ENCODE data around the gene SPHK2. TPM values are rescaled to one million over a fixed set of nuclear protein-coding genes. Genes with fewer than 3 reads are reported as not detected.

SPHK2 gene
- total RNA-seq, 1 donor from 2014 or later: 8.0 TPM

DNA sequence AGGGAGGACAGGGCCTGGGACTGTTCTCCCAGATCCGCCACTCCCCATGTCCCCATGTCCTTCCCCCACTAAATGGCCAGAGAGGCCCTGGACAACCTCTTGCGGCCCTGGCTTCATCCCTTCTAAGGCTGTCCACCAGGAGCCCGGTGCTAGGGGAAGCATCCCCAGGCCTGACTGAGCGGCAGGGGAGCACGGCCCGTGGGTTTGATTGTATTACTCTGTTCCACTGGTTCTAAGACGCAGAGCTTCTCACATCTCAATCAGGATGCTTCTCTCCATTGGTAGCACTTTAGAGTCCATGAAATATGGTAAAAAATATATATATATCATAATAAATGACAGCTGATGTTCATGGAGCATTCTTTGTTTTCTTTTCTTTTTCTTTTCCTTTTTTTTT is 11.9 kb upstream of the SPHK2 start:
- Histone ChIP-seq H3K27ac (replicated peaks) (no peak overlapping the region), H3K4me3 (no peak overlapping the region), H3K4me1 (no peaks in the 10 kb centered on the region), H3K9me3 (replicated peaks) (no peaks in the 10 kb centered on the region), H3K27me3 (ENCODE audit: low read depth) (no peaks in the 10 kb centered on the region), H3K36me3 (no peaks in the 10 kb centered on the region)
- intact Hi-C loops (cut with micrococcal nuclease): no loop called here
- DNase-seq: no peak
- TF ChIP-seq, protein P1, sequence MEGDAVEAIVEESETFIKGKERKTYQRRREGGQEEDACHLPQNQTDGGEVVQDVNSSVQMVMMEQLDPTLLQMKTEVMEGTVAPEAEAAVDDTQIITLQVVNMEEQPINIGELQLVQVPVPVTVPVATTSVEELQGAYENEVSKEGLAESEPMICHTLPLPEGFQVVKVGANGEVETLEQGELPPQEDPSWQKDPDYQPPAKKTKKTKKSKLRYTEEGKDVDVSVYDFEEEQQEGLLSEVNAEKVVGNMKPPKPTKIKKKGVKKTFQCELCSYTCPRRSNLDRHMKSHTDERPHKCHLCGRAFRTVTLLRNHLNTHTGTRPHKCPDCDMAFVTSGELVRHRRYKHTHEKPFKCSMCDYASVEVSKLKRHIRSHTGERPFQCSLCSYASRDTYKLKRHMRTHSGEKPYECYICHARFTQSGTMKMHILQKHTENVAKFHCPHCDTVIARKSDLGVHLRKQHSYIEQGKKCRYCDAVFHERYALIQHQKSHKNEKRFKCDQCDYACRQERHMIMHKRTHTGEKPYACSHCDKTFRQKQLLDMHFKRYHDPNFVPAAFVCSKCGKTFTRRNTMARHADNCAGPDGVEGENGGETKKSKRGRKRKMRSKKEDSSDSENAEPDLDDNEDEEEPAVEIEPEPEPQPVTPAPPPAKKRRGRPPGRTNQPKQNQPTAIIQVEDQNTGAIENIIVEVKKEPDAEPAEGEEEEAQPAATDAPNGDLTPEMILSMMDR (IDR thresholded peaks at IDR 0.05; ENCODE audit: borderline replicate concordance): no peak

DNA sequence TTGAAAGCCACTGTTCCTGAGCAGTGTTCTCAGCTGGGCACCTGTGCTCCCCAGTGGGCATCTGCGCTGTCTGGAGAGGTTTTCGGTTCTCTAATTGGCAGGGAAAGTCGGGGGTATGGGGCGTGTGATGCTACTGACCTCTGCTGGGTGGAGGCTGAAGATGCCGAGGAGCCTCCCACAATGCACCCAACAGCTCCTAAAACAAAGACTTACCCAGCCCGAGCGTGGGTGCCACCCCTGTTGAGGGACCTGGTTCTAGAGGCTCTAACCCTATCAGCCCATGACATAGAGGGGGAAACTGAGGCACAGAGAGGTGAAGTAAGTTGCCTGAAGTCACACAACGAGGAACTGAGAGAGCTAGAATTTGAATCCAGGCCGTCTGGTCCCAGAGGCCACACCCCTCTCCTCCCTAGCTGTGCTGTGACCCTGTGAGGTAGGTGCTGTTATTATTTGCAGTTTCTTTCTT is 10.5 kb upstream of the SPHK2 start:
- TF ChIP-seq, protein P1 (IDR thresholded peaks at IDR 0.05; ENCODE audit: borderline replicate concordance): peak; percentile 53
- DNase-seq: no peak
- H3K36me3 ChIP-seq: no peaks in the 10 kb centered on the region
- intact Hi-C loops (cut with micrococcal nuclease): no loop called here
- H3K4me1 ChIP-seq: no peaks in the 10 kb centered on the region
- H3K27me3 ChIP-seq (ENCODE audit: low read depth): no peaks in the 10 kb centered on the region
- H3K9me3 ChIP-seq (replicated peaks): no peaks in the 10 kb centered on the region
- no peak overlapping the region for H3K4me3 ChIP-seq
- no peak overlapping the region for H3K27ac ChIP-seq (replicated peaks)

DNA sequence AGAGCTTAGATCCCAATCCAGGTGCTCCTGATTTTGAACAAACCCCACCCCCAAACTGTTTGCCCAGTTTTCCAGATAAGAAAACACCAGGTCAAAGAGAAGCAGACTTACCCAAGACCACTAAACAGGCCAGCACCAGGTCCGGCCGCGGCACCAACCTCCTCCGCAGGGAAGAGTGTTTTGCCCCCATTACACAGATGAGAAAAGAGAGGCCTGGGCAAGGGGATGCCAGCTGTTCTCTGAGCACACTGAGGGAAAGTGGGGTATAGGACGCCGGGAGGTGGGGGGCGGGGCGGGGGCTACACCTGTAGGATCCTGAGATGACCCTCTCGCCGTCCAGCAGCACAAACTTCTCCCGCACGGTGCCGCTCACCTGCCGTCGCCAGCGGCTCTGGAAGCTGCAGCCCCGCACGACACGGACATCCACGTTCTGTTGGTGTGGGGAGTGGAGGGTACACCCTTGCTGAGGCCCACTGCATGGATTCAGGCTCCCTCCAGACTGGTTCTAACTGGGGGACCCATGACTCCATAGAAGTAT is 9.7 kb upstream of the SPHK2 start:
- Histone ChIP-seq H3K4me1 (peaks cover 6% of the 10 kb centered on the region), H3K27me3 (ENCODE audit: low read depth) (no peaks in the 10 kb centered on the region), H3K4me3 (no peak overlapping the region), H3K36me3 (peaks cover under 1% of the 10 kb centered on the region), H3K9me3 (replicated peaks) (no peaks in the 10 kb centered on the region), H3K27ac (replicated peaks) (no peak overlapping the region)
- no peak for DNase-seq
- TF ChIP-seq, protein P1 (IDR thresholded peaks at IDR 0.05; ENCODE audit: borderline replicate concordance): no peak
- intact Hi-C loops (cut with micrococcal nuclease): no loop called here

DNA sequence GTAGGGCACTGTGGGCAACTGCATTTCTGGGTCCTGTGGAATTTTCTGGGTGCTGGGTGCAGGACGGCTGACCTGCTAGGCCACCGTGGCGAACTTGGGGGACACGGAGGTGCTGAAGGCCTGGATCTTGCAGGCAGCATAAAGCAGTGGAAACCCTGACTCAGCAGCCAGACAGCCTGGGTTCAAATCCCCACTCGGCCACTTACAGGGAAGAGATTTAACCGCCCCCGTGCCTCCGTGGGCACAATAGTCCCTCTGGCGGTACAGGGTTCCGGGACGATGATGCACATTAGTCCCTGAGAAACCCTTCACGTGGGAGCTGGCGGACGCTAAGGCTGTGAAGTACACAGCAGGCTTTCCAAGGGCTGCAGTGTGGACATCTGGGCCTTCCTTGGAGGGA is 7.4 kb upstream of the SPHK2 start:
- Histone ChIP-seq H3K9me3 (replicated peaks) (no peaks in the 10 kb centered on the region), H3K36me3 (peaks cover 22% of the 10 kb centered on the region), H3K4me1 (peaks cover 25% of the 10 kb centered on the region), H3K27me3 (ENCODE audit: low read depth) (no peaks in the 10 kb centered on the region), H3K4me3 (no peak overlapping the region), H3K27ac (replicated peaks) (no peak overlapping the region)
- TF ChIP-seq, protein P1 (IDR thresholded peaks at IDR 0.05; ENCODE audit: borderline replicate concordance): no peak
- intact Hi-C loops (cut with micrococcal nuclease): no loop called here
- no peak for DNase-seq

DNA sequence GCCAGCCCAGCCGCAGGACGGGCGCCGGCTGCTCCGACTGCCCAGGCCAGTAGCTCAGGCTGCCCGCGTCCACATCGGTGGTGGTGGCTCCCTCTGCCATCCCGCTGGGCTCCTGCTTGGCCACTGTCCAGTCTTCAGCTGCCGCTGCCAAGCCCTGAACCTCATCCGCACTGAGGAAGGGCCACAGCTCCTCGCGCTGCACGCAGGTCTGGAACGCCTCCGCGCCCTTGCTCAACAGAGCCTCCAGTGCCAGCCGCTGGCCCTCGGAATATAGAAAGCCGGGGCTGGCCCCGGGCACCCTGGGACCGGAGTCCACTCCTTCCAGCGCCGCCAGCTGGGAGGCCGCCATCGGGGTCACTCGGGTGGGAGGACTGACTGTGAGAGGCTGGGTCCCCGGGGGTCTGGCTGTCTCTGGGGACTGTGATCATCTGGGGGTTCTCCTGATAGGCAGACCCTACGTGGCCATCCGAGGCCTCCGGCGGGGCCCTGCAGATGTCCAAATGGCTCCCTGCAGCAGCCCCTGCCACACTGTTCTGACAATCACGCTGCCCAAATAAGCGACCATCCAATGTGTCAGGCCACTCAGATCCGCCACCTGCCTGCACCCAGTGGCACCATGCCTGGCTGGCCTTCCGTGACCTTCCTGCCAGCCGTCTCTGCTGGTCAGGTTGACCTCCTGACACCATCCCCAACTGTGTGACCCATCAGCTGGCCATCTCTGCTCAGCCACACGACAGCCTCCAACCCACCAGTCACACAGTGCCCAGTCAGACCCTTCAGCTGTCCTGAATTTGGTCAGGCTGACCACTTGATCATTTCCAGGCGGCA is 6.1 kb upstream of the SPHK2 start:
- H3K36me3 ChIP-seq: peaks cover 30% of the 10 kb centered on the region
- H3K4me3 ChIP-seq: no peak overlapping the region
- DNase-seq: no peak
- peaks cover 38% of the 10 kb centered on the region for H3K4me1 ChIP-seq
- TF ChIP-seq, protein P1 (IDR thresholded peaks at IDR 0.05; ENCODE audit: borderline replicate concordance): no peak
- no peaks in the 10 kb centered on the region for H3K27me3 ChIP-seq (ENCODE audit: low read depth)
- no peak overlapping the region for H3K27ac ChIP-seq (replicated peaks)
- intact Hi-C loops (cut with micrococcal nuclease): no loop called here
- H3K9me3 ChIP-seq (replicated peaks): no peaks in the 10 kb centered on the region
